GM12892 (cell line): ENCODE data around the gene KCNK5.

Source experiments
- POLR2A ChIP-seq: IDR thresholded peaks from 2 replicates; pipeline ENCODE4 v1.6.1; 2011; ENCODE audit warnings: low read depth, low read length, control low read depth
- POLR2AphosphoS5 ChIP-seq: IDR thresholded peaks from 2 replicates; pipeline ENCODE4 v1.6.1; 2011; ENCODE audit warnings: low read depth, low read length, control low read depth

- no peak for TF ChIP-seq POLR2AphosphoS5
- no peak for TF ChIP-seq POLR2A
Observed at GRCh38 chr6:39204646-39205244, 24.5 kb downstream of the KCNK5 start.
